Epithelial cell of esophagus (primary cell): ENCODE measurements around the gene TOM1L1.

ENCODE experiments used
- DNase-seq: peaks from one replicate; pipeline ENCODE4 v3.0.0; 2010; ENCODE audit warnings: low read depth
- H3K4me3 ChIP-seq: 2 replicates; pipeline ENCODE4 v1.5.1; 2011; ENCODE audit warnings: mild to moderate bottlenecking, low read length, control low read depth
- CTCF ChIP-seq: IDR thresholded peaks from 2 replicates; pipeline ENCODE4 v1.5.1; 2011; ENCODE audit warnings: low read depth, mild to moderate bottlenecking, low read length, control low read depth, inconsistent platforms; ENCODE audit not compliant: insufficient read depth; ENCODE audit errors: missing control alignments

TOM1L1 gene

GRCh38 chr17:55002458-55002857, 101.8 kb downstream of the TOM1L1 start:
- H3K4me3 ChIP-seq, result no peak overlapping the region
- TF ChIP-seq CTCF, result no peak
- DNase-seq, result no peak

GRCh38 chr17:55004484-55004883, 103.8 kb downstream of the TOM1L1 start:
- no peak for DNase-seq
- H3K4me3 ChIP-seq, result no peak overlapping the region
- no peak for TF ChIP-seq CTCF

GRCh38 chr17:55005520-55005919, 104.9 kb downstream of the TOM1L1 start:
- H3K4me3 ChIP-seq, result no peak overlapping the region
- peak; percentile 43 for DNase-seq
- peak; percentile 49 for TF ChIP-seq CTCF
